CD14-positive monocyte (primary cell): Measurements from ENCODE around the gene STRIP2. TPM values are rescaled to one million over a fixed set of nuclear protein-coding genes. Genes with fewer than 3 reads are reported as not detected.

ENCODE experiments used
- DNase-seq, 3 donors: peaks; one replicate each; pipeline ENCODE4 v3.0.0-alpha.2; 2011 to 2022
- H2AFZ ChIP-seq: 2 replicates; pipeline ENCODE4 v1.6.0; 2012; ENCODE audit warnings: mild to moderate bottlenecking, low read depth, low read length, inconsistent platforms; ENCODE audit not compliant: insufficient read depth, poor library complexity, severe bottlenecking
- H3K27ac ChIP-seq, 2 donors: 1 replicate in 1 of 2; 2 replicates in 1 of 2; pipeline ENCODE4 v1.5.1; 2012 to 2013; ENCODE audit warnings: low read length in 2 of 2, control low read depth in 1 of 2, inconsistent platforms in 1 of 2, low read depth in 1 of 2, mild to moderate bottlenecking in 1 of 2
- H3K27me3 ChIP-seq, 2 donors: one replicate each; pipeline versions ENCODE4 v1.6.0 to v1.6.1; 2011 to 2013; ENCODE audit warnings: low read length in 2 of 2; ENCODE audit not compliant: control insufficient read depth in 2 of 2, insufficient read depth in 2 of 2
- H3K36me3 ChIP-seq, 2 donors: replicated peaks in 1 of 2; 1 replicate in 1 of 2; 2 replicates in 1 of 2; pipeline versions ENCODE4 v1.5.1 to v1.6.1; 2012 to 2013; ENCODE audit warnings: low read length in 2 of 2, control low read depth in 1 of 2, inconsistent platforms in 1 of 2, mild to moderate bottlenecking in 1 of 2; ENCODE audit not compliant: insufficient read depth in 2 of 2, control insufficient read depth in 1 of 2
- H3K4me1 ChIP-seq, 2 donors: 1 replicate in 1 of 2; 2 replicates in 1 of 2; pipeline versions ENCODE4 v1.5.1 to v1.6.1; 2012 to 2013; ENCODE audit warnings: low read length in 2 of 2, control low read depth in 1 of 2, inconsistent platforms in 1 of 2, mild to moderate bottlenecking in 1 of 2, moderate library complexity in 1 of 2; ENCODE audit not compliant: insufficient read depth in 2 of 2, control insufficient read depth in 1 of 2
- H3K4me2 ChIP-seq: replicated peaks from 2 replicates; pipeline ENCODE3; 2012; ENCODE audit warnings: low read length, moderate library complexity, mild to moderate bottlenecking; ENCODE audit not compliant: poor library complexity, severe bottlenecking; ENCODE audit errors: extremely low read depth
- H3K4me3 ChIP-seq, 3 experiments: fragments of 200-600 bp in 1 of 3; sonication (generic) in 1 of 3; replicated peaks in 1 of 3; 1 replicate in 2 of 3; 2 replicates in 1 of 3; pipeline ENCODE4 v1.5.1; 2011 to 2013; ENCODE audit warnings: low read length in 3 of 3, mild to moderate bottlenecking in 3 of 3, control low read depth in 2 of 3, low read depth in 2 of 3, inconsistent platforms in 1 of 3, moderate library complexity in 1 of 3
- H3K79me2 ChIP-seq: 2 replicates; pipeline ENCODE4 v1.6.0; 2012; ENCODE audit warnings: mild to moderate bottlenecking, control low read depth, inconsistent platforms, low read length, moderate library complexity; ENCODE audit not compliant: insufficient read depth
- H3K9ac ChIP-seq: 2 replicates; pipeline ENCODE4 v1.6.0; 2017; ENCODE audit warnings: low read length, mild to moderate bottlenecking; ENCODE audit not compliant: insufficient read depth, poor library complexity, severe bottlenecking
- H3K9me3 ChIP-seq, 2 donors: replicated peaks in 1 of 2; 1 replicate in 1 of 2; 2 replicates in 1 of 2; pipeline versions ENCODE4 v1.5.1 to v1.6.1; 2012 to 2013; ENCODE audit warnings: low read length in 2 of 2, control low read depth in 1 of 2; ENCODE audit not compliant: control insufficient read depth in 1 of 2, insufficient read depth in 1 of 2
- H4K20me1 ChIP-seq: 2 replicates; pipeline ENCODE4 v1.6.0; 2012; ENCODE audit warnings: mild to moderate bottlenecking, low read length, control low read depth, moderate library complexity; ENCODE audit not compliant: insufficient read depth
- H3K27ac Mint-ChIP-seq, 7 donors: one replicate each; pipeline ENCODE4 v1.8.0; 2020; ENCODE audit warnings: mild to moderate bottlenecking in 7 of 7, mixed read lengths in 7 of 7, moderate library complexity in 6 of 7, inconsistent platforms in 2 of 7
- H3K27me3 Mint-ChIP-seq, 3 donors: one replicate each; pipeline ENCODE4 v1.8.0; 2021 to 2022; ENCODE audit warnings: low read depth in 3 of 3, mild to moderate bottlenecking in 3 of 3, mixed read lengths in 3 of 3, moderate library complexity in 3 of 3, inconsistent platforms in 1 of 3
- H3K36me3 Mint-ChIP-seq, 2 donors: one replicate each; pipeline ENCODE4 v1.8.0; 2020; ENCODE audit warnings: mixed read lengths in 2 of 2, inconsistent platforms in 1 of 2, mild to moderate bottlenecking in 1 of 2
- H3K4me1 Mint-ChIP-seq: one replicate; pipeline ENCODE4 v1.8.0; 2020; ENCODE audit warnings: mild to moderate bottlenecking, mixed read lengths
- H3K4me3 Mint-ChIP-seq, 2 donors: one replicate each; pipeline ENCODE4 v1.8.0; 2020; ENCODE audit warnings: mild to moderate bottlenecking in 2 of 2, mixed read lengths in 2 of 2, moderate library complexity in 1 of 2
- H3K9me3 Mint-ChIP-seq, 7 donors: one replicate each; pipeline ENCODE4 v1.8.0; 2020 to 2022; ENCODE audit warnings: mixed read lengths in 7 of 7, mild to moderate bottlenecking in 6 of 7, moderate library complexity in 6 of 7, inconsistent platforms in 2 of 7
- CTCF ChIP-seq: fragments of 200-600 bp; IDR thresholded peaks from one replicate; pipeline ENCODE4 v1.8.0; 2022; ENCODE audit warnings: antibody characterized with exemption, mild to moderate bottlenecking
- WGBS: methylation state at CpG from one replicate; pipeline ENCODE4 v1.1.5; 2013; ENCODE audit warnings: missing lambda C conversion rate; ENCODE audit not compliant: insufficient coverage; 5-methylcytosine and 5-hydroxymethylcytosine counted together
- intact Hi-C, 2 donors: fragments of 100-400 bp; cut with micrococcal nuclease; formaldehyde crosslinking; loops; one replicate each; pipeline versions ENCODE4 v1.15.0 to v1.15.1; 2023
- polyA plus RNA-seq, 3 donors: library from polyadenylated mRNA; depleted of rRNA in 1 of 3; unstranded in 2 of 3; stranded (reverse) in 1 of 3; fragments of 300-500 nt in 2 of 3; fragments of >200 nt in 1 of 3; fragmentation: Illumina TruSeq in 2 of 3; gene quantifications; 1 replicate in 2 of 3; 2 replicates in 1 of 3; pipeline ENCODE4 v1.2.3, GENCODE V29; 2012 to 2021

STRIP2 gene
- polyA plus RNA-seq, 3 donors: 0.11 to 0.12 TPM; not detected in 1

- Histone ChIP-seq H3K36me3 (no peaks in the 10 kb centered on the region), H3K27ac (no peak overlapping the region), H4K20me1 (no peaks in the 10 kb centered on the region), H3K9ac (no peak overlapping the region), H3K4me2 (no peak overlapping the region), H3K9me3 (no peaks in the 10 kb centered on the region), H3K4me1 (peaks cover 10 to 12% of the 10 kb centered on the region in 2 donors), H3K79me2 (no peaks in the 10 kb centered on the region), H3K27me3 (peaks cover 2 to 10% of the 10 kb centered on the region in 2 donors), H2AFZ (no peak overlapping the region), H3K4me3 (no peak overlapping the region)
- DNase-seq: no peak
- H3K27me3 Mint-ChIP-seq: peaks cover 14 to 20% (median 19%) of the 10 kb centered on the region in 3 donors
- H3K36me3 Mint-ChIP-seq: peaks cover 0 to 4% of the 10 kb centered on the region in 2 donors
- H3K9me3 Mint-ChIP-seq: peaks cover 0 to 2% (median 0%) of the 10 kb centered on the region in 7 donors
- peaks cover 11% of the 10 kb centered on the region for H3K4me1 Mint-ChIP-seq
- peak overlapping the region in 1 of 7 donors; percentile 46 for H3K27ac Mint-ChIP-seq
- no peak overlapping the region for H3K4me3 Mint-ChIP-seq
- WGBS: 88% methylated on average over 1 of the region's 1 CpG
- TF ChIP-seq CTCF: no peak
- intact Hi-C loops: no loop called here
These were observed 63.8 kb downstream of the STRIP2 start for GRCh38 chr7:129498021-129498420.

- H3K4me1 ChIP-seq: peaks cover 11 to 15% of the 10 kb centered on the region in 2 donors
- H3K36me3 ChIP-seq: no peaks in the 10 kb centered on the region
- no peaks in the 10 kb centered on the region for H3K9me3 ChIP-seq
- H4K20me1 ChIP-seq: no peaks in the 10 kb centered on the region
- H3K4me3 ChIP-seq: no peak overlapping the region
- H3K27ac ChIP-seq: no peak overlapping the region
- H3K79me2 ChIP-seq: no peaks in the 10 kb centered on the region
- intact Hi-C loops: loop anchor here in 1 of 2 donors (10.0 kb wide), 1 partner anchor 115 kb away; the partner anchor contains the start of gene NRF1
- H3K9ac ChIP-seq: no peak overlapping the region
- Mint-ChIP-seq H3K36me3 (peaks cover 0 to 8% of the 10 kb centered on the region in 2 donors), H3K27ac (no peak overlapping the region), H3K9me3 (peaks cover 0 to 5% (median 0%) of the 10 kb centered on the region in 7 donors), H3K4me3 (peak overlapping the region in 1 of 2 donors; percentile 14), H3K27me3 (peaks cover 24 to 32% (median 27%) of the 10 kb centered on the region in 3 donors), H3K4me1 (peaks cover 15% of the 10 kb centered on the region)
- H2AFZ ChIP-seq: no peak overlapping the region
- 67% methylated on average over 1 of the region's 6 CpGs for WGBS
- H3K27me3 ChIP-seq: peaks cover 2 to 21% of the 10 kb centered on the region in 2 donors
- H3K4me2 ChIP-seq: no peak overlapping the region
- no peak for TF ChIP-seq CTCF
- no peak for DNase-seq
These were observed 65.8 kb downstream of the STRIP2 start for GRCh38 chr7:129499999-129500398.
